HEK293 (cell line): ENCODE data around the gene ANKUB1.

Source experiments
- ATF2 ChIP-seq: fragments of 450-650 bp; formaldehyde crosslinking; IDR thresholded peaks from 2 replicates; pipeline ENCODE4 v1.5.1; 2016; ENCODE audit warnings: missing biosample characterization, missing genetic modification characterization, low read depth
- CTCF ChIP-seq: fragments of 450-650 bp; formaldehyde crosslinking; IDR thresholded peaks from 2 replicates; pipeline ENCODE4 v1.5.1; 2016; ENCODE audit warnings: missing biosample characterization, missing genetic modification characterization
- HOXC10 ChIP-seq: sonication (generic); formaldehyde crosslinking; IDR thresholded peaks from 2 replicates; pipeline ENCODE4 v1.8.1; 2023; ENCODE audit warnings: mild to moderate bottlenecking, missing genetic modification reagents
- PATZ1 ChIP-seq: fragments of 450-650 bp; formaldehyde crosslinking; IDR thresholded peaks from 2 replicates; pipeline ENCODE4 v1.5.1; 2016; ENCODE audit warnings: missing biosample characterization, missing genetic modification characterization
- PBX3 ChIP-seq: sonication (generic); formaldehyde crosslinking; IDR thresholded peaks from 2 replicates; pipeline ENCODE4 v1.8.1; 2022; ENCODE audit warnings: mild to moderate bottlenecking, moderate library complexity, missing genetic modification reagents
- PRDM1 ChIP-seq: fragments of 450-650 bp; formaldehyde crosslinking; IDR thresholded peaks from 2 replicates; pipeline ENCODE4; 2016; ENCODE audit warnings: missing biosample characterization, missing genetic modification characterization
- REST ChIP-seq: fragments of 450-650 bp; formaldehyde crosslinking; IDR thresholded peaks from 2 replicates; pipeline ENCODE4 v1.5.1; 2016; ENCODE audit warnings: missing biosample characterization, missing genetic modification characterization
- TSHZ1 ChIP-seq: fragments of 450-650 bp; formaldehyde crosslinking; IDR thresholded peaks from 2 replicates; pipeline ENCODE4 v1.5.1; 2016; ENCODE audit warnings: missing biosample characterization, missing genetic modification characterization, borderline replicate concordance
- ZNF133 ChIP-seq: fragments of 450-650 bp; formaldehyde crosslinking; IDR thresholded peaks from 2 replicates; pipeline ENCODE4 v1.5.1; 2016; ENCODE audit warnings: missing biosample characterization, missing genetic modification characterization
- ZNF2 ChIP-seq: fragments of 450-650 bp; formaldehyde crosslinking; IDR thresholded peaks from 2 replicates; pipeline ENCODE4 v1.5.1; 2016; ENCODE audit warnings: missing biosample characterization, missing genetic modification characterization
- ZNF239 ChIP-seq: fragments of 450-650 bp; formaldehyde crosslinking; IDR thresholded peaks from 2 replicates; pipeline ENCODE4 v1.5.1; 2016; ENCODE audit warnings: missing biosample characterization, missing genetic modification characterization
- ZNF274 ChIP-seq, 2 experiments: fragments of 200-500 bp in 1 of 2; fragments of 450-650 bp in 1 of 2; sonication (Bioruptor generic) in 1 of 2; formaldehyde crosslinking in 1 of 2; IDR thresholded peaks; 2 replicates each; pipeline versions ENCODE4 v1.5.1 to v1.6.1; 2014 to 2016; ENCODE audit warnings: borderline replicate concordance in 1 of 2, inconsistent platforms in 1 of 2, low read length in 1 of 2, missing biosample characterization in 1 of 2, missing genetic modification characterization in 1 of 2
- ZNF394 ChIP-seq: fragments of 450-650 bp; formaldehyde crosslinking; IDR thresholded peaks from 2 replicates; pipeline ENCODE4 v1.5.1; 2016; ENCODE audit warnings: missing biosample characterization, missing genetic modification characterization, mild to moderate bottlenecking, moderate library complexity, borderline replicate concordance
- ZNF488 ChIP-seq: fragments of 450-650 bp; formaldehyde crosslinking; IDR thresholded peaks from 2 replicates; pipeline ENCODE4 v1.5.1; 2016; ENCODE audit warnings: missing biosample characterization, missing genetic modification characterization

- TF ChIP-seq REST (no peak), CTCF (no peak), ATF2 (tag by site-specific recombination) (no peak), HOXC10 (CRISPR knock-in tag) (no peak), ZNF394 (tag by site-specific recombination) (no peak), ZNF239 (no peak), TSHZ1 (tag by site-specific recombination) (no peak), PATZ1 (no peak), PRDM1 (tag by site-specific recombination) (no peak), ZNF274 (IDR thresholded peaks at IDR 0.05; ENCODE audit: low read length) (no peak), ZNF274 (tag by site-specific recombination; IDR thresholded peaks at IDR 0.05; ENCODE audit: borderline replicate concordance) (no peak), ZNF2 (tag by site-specific recombination) (no peak), ZNF133 (tag by site-specific recombination) (no peak), PBX3 (CRISPR knock-in tag) (no peak), ZNF488 (no peak)
Observed at GRCh38 chr3:149781211-149781610, 11.1 kb downstream of the ANKUB1 start.
